ENCODE results near the gene ZNF837.
"Not testable (repeated sequence)": the region's sequence is repeated elsewhere in the genome, so short reads cannot be mapped to it uniquely, and the experiment has no call there.

Gene ZNF837

DNA sequence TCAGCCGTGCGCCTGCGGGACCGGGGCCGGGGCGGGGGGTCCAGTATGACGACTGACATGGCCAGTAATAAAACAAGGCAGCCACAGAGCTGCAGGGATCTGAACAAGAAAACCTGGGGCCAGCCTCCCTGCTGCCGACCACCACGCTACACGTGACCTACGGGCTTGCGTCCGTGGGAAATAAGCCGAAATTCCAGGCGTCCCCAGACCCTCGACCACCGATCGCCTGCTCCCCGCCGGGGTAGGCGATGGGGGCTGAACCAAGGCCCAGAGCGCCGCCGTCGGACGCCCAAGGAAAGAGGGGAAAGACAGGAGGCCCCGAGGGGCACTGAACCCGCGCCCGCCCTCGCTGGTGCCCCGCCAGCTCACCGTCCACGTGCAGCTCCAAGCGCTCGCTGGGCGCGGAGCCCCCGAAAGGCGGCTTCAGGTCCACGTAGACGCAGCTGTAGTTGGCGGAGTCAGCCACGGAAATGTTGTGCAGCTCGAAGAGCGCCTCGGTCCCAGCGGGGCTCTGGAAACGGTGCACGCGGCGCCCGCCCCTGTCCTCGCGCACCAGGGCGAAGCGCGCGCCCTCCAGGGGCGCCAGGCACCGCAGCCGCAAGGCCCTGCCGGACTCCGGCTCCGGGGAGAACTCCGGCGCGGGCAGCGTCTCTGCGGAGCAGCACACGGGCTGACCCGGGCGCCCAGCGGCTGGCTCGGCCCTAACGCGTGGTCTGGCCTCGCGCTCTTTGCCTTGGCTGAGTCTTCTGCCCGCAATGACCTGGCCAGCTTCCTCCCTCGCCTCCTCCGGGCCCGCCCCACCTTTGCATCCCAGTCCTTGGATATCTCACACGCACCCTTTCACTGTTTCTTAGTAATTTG, 30.6 kb downstream of the ZNF837 start:
- DNase-seq: no peak

- no peak for DNase-seq
Measured at GRCh38 chr19:58349590-58349989, 31.2 kb downstream of the ZNF837 start.

GRCh38 chr19:58348080-58348479, 32.8 kb downstream of the ZNF837 start:
- DNase-seq: not testable (repeated sequence)

DNA sequence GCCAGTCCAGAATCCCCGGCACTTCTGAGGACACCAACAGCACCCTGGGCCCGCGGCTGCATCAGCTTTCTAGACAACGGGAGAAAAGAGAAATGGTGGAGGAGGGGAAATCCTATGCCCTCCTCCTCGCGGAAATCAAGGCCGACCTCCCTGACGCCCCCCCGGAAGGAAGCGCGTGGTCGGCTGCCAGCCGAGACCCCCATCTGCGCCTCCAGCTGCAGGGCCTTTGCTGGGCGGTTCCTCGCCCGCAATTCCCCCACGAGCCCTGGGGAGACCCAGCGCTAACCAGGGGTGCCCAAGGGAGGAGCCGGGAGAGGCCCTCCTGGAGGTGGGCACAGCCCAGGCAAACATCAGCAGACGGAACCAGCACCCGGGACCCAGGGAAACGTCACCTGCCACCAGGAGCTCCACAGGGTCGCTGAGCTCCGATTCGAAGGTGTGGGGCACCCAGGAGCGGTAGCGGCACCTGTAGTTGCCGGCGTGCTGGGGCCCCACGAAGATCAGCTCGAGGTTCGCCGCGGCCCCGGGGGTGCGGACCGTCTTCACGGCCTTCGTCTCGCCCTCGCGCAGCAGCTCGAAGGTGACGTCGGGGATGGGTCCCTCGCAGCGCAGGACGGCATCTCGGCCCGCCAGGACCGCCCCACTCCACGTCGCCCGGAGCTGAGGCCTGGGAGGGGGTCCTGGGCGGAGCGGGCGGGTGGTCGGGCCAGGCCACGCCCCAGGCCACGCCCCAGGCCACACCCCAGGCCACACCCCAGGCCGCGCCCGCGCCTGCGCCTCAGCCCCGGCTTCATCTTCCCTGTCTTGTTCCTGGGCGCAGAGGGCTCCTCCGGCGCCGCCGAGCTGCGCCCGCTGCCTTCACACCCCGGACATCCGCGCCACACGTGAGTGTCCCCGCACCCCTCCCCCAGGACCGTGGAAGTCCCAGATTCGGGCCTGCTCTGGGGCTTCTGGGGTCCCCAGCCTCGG, 33.6 kb downstream of the ZNF837 start:
- DNase-seq: peak; percentile 75

- DNase-seq: no peak
Measured at GRCh38 chr19:58345558-58345957, 35.3 kb downstream of the ZNF837 start.

DNA sequence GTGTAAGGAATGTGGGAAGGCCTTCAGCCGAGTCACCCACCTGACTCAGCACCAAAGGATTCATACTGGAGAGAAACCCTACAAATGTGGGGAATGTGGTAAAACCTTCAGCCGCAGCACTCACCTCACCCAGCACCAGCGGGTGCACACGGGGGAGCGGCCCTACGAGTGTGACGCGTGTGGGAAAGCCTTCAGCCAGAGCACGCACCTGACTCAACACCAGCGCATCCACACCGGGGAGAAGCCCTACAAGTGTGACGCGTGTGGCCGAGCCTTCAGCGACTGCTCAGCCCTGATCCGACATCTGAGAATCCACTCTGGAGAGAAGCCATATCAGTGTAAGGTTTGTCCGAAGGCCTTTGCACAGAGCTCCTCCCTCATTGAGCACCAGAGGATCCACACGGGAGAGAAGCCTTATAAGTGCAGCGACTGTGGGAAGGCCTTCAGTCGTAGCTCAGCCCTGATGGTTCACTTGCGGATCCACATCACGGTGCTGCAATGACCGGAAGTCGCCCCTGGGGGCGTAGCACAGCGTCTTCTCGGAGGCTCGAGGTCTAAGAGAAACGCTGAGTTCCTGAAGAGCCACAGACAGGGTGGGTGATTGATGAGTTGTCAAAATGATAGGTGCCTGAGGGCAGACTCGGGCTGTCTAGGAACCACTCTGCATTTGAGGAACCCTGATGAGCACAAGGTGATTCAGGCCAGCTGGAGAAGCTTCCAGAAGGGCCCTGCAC, 41.8 kb downstream of the ZNF837 start:
- DNase-seq: no peak

DNA sequence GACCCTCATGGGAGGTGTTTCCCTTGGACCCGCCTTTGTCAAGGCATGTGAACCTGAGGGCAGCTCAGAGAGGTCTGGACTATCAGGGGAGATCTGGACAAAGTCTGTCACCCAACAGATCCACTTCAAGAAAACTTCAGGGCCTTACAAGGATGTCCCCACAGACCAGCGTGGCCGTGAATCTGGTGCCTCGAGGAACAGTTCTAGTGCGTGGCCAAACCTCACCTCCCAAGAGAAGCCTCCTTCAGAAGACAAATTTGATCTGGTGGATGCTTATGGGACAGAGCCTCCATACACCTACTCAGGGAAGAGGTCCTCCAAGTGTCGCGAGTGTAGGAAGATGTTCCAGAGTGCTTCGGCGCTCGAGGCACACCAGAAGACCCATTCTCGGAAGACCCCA, 42.5 kb downstream of the ZNF837 start:
- no peak for DNase-seq

- no peak for DNase-seq
Measured at GRCh38 chr19:58336820-58337219, 44.0 kb downstream of the ZNF837 start.

DNA sequence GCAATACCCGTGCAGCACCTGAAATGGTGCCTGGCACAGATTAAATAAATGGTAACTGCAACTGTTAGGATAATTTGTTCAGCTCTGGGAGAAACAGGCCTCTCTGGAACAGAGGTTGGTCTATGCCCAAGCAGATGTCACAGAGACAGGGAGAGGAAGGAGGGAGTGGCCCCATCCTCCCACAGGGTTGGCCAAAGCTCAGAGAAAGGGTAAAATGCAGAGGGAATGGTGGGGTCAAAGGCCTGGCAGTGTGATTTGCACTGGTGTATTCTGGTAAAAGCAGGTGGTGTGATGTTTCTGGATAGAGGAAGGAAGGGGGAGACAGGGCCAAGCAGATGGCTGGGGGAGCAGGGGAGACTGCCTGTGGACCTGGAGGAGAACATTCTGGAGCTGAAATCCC, 44.6 kb downstream of the ZNF837 start:
- no peak for DNase-seq

GRCh38 chr19:58335630-58336029, 45.2 kb downstream of the ZNF837 start:
- no peak for DNase-seq

GRCh38 chr19:58334691-58335249, 46.1 kb downstream of the ZNF837 start:
- no peak for DNase-seq

DNA sequence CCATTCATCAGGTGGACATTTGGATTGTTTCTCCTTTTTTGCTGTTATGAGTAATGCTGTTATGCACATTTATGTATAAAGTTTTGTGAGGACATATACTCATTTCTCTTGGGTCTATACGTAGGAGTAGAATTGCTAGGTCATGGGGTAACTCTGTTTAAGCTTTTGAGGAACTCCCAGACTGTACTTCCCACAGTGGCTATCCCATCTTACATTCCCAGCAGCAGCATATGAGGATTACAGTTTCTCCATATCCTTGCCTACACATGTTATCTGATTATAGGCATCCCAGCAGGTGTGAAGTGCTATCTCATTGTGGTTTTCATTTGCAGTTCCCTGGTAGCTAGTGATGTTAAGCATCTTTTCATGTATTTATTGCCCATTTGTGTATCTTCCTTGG, 48.1 kb downstream of the ZNF837 start:
- DNase-seq: no peak

- DNase-seq: no peak
Measured at GRCh38 chr19:58330458-58330857, 50.4 kb downstream of the ZNF837 start.

- DNase-seq: peak; percentile 80
Measured at GRCh38 chr19:58328999-58329398, 51.8 kb downstream of the ZNF837 start.

DNA sequence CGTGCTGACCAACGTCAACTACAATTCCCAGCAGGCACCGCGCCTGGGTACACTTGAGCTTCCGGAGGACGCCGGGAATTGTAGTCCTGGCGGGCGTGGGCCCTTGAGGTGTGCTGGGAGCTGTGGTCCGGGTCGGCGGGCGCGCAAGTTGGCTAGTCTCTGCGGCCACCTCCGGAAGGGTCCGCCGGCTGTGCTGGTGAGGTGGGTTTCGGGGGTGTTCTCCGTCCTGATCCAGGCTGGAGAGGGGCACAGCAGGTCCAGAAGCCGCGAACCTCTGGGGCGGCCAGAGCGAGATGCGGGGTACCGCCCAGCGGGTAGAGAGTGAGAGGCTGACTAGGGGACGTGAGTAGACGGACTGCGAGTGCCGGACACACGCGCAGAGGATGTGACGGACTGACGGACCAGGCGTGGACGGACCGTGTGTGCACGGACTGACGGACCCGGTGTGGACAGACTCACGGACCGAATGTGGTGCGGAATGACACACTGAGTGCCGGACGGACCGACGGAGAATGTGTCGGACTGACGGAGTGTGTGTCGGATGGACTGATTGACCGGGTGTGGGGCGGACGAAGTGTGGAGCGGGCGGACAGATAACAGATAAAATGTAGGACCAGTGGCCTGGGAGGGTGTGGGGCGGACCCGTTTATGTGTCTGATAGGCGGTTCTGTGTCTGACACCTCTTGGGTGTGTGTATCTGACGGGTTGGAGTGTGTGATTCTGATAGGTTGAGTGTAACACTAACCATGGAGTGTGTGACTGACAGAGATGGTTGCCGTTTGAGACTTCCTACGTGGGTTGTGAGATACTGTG, 53.7 kb downstream of the ZNF837 start, which contains the start of gene ZSCAN22:
Gene ZSCAN22 (plus strand): TSS at position 81 of the 813 bp plus-strand sequence. CDS start 7,809 bp downstream, outside the sequence.
- peak; percentile 98 for DNase-seq

- no peak for DNase-seq
Measured at GRCh38 chr19:58326501-58326913, 54.3 kb downstream of the ZNF837 start.

DNA sequence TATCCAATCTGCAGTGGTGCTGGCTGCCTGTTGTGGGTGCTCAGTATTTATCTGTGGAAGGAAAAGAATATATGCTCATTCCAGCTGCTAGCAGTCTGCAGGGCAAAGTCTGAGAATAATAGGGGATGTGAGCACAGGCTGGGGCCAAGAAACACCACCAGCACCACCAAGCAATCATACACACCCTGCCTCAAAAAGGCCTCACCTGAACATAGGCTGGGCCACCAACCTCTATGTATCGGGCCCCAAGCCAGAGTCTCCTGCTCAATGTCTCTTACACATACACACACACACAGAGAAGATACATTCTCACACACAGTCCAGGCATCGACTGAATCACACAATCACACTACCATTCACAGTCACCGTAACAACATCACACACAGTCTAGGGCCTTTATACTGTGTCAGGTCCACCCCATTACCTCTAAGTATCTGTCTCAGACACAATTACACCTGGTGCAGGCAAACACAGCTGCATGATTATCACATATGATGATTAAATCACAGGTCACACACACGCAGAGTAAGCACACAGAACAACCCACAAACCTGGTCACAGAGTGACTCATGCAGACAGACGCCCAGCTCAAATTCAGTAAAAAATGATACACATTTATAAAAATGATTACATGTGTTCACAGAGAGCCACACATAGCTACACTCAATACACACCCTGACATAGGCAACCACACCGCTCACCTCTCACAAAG, 55.4 kb downstream of the ZNF837 start:
- no peak for DNase-seq

- DNase-seq: no peak
Measured at GRCh38 chr19:58319241-58319640, 61.6 kb downstream of the ZNF837 start.

GRCh38 chr19:58318297-58318696, 62.5 kb downstream of the ZNF837 start:
- no peak for DNase-seq

Measured in hematopoietic multipotent progenitor cell treated with erythropoietin and hydrocortisone succinate and interleukin-3 and kit ligand, for 4 days (in vitro differentiated cells).